Heart right ventricle (tissue), 16 donors: Measurements from ENCODE around the gene PLXDC2. TPM values are rescaled to one million over a fixed set of nuclear protein-coding genes. Genes with fewer than 3 reads are reported as not detected.

Experiments used
- ATAC-seq, 8 donors: fragments of 200-7000 bp; cut with Tn5 transposase; one replicate each; pipeline ENCODE4 v1.9.1; 2020; ENCODE audit warnings: mild to moderate bottlenecking in 8 of 8, moderate library complexity in 8 of 8, moderate number of reproducible peaks in 1 of 8
- DNase-seq, 2 donors: peaks; one replicate each; pipeline ENCODE4 v3.0.0-alpha.2; 2020
- H3K27ac ChIP-seq, 10 donors: fragments of 200-600 bp; sonication (generic) in 2 of 10; one replicate each; pipeline versions ENCODE4 v1.5.0 to v1.8.0; 2020 to 2022; ENCODE audit warnings: mild to moderate bottlenecking in 3 of 10
- H3K27me3 ChIP-seq, 7 donors: fragments of 200-600 bp; one replicate each; pipeline ENCODE4 v1.8.0; 2021 to 2022; ENCODE audit warnings: mild to moderate bottlenecking in 2 of 7
- H3K36me3 ChIP-seq, 9 donors: fragments of 200-600 bp; sonication (generic) in 1 of 9; one replicate each; pipeline versions ENCODE4 v1.5.0 to v1.8.0; 2020 to 2022; ENCODE audit warnings: mild to moderate bottlenecking in 2 of 9
- H3K4me1 ChIP-seq, 9 donors: fragments of 200-600 bp; sonication (generic) in 1 of 9; one replicate each; pipeline versions ENCODE4 v1.5.0 to v1.8.0; 2020 to 2022; ENCODE audit warnings: mild to moderate bottlenecking in 4 of 9
- H3K4me3 ChIP-seq, 10 donors: fragments of 200-600 bp; sonication (generic) in 2 of 10; one replicate each; pipeline versions ENCODE4 v1.5.0 to v1.8.0; 2020 to 2022; ENCODE audit warnings: mild to moderate bottlenecking in 7 of 10, moderate library complexity in 2 of 10
- H3K9me3 ChIP-seq, 11 donors: fragments of 200-600 bp in 10 of 11; sonication (generic) in 2 of 11; one replicate each; pipeline versions ENCODE4 v1.5.0 to v1.8.0; 2013 to 2022; ENCODE audit warnings: mild to moderate bottlenecking in 2 of 11, control low read depth in 1 of 11, moderate library complexity in 1 of 11
- WGBS, 2 donors: extraction: QIAGEN DNeasy Blood & Tissue Kit; methylation state at CpG; one replicate each; pipeline ENCODE4 v1.1.7; 2013; ENCODE audit warnings: inconsistent platforms in 1 of 2; 5-methylcytosine and 5-hydroxymethylcytosine counted together
- intact Hi-C, 10 donors: fragments of 100-400 bp; cut with DNase I; formaldehyde crosslinking; loops; one replicate each; pipeline versions ENCODE4 v1.11.1 to v1.14.2; 2022
- polyA plus RNA-seq, 2 donors: library from polyadenylated mRNA; stranded (reverse); fragments of 200-250 nt; gene quantifications; one replicate each; pipeline ENCODE4 v1.2.3, GENCODE V29; 2013
- total RNA-seq, 10 donors: library from RNA; stranded (reverse); fragmentation: NEBNext Ultra II Directional in 3 of 10; extraction: Animal tissue kit (Norgen Biotek cat#: 25700) in 3 of 10; gene quantifications; one replicate each; pipeline versions ENCODE4 v1.2.1 to v1.2.4, GENCODE V29; 2021 to 2023
- TF ChIP-seq, protein P1 (sequence below), 9 donors: fragments of 200-600 bp; sonication (generic) in 2 of 9; IDR thresholded peaks; one replicate each; pipeline versions ENCODE4 v1.5.0 to v1.8.0; 2021 to 2022; ENCODE audit warnings: antibody characterized with exemption in 9 of 9, mild to moderate bottlenecking in 5 of 9, moderate library complexity in 1 of 9
- donor health status: Arrhythmogenic right ventricular cardiomyopathy.
- donor health status: ischemic (EF 13 %, LVEDD 7.1; RV severe dilation, severe dysfunction).
- donor health status: healthy with polysubstance abuse.
- donor health status: DM: no; HTN: yes; CAD: no.
- donor health status: DM: no; HTN: no; CAD: no.
- donor health status: ischemic (EF 25% LVEDD 6.9; RV normal size, moderate dysfunction).
- donor health status: ischemic (EF 25% LVEDD 5.7; RV mildly dilated, moderate dysfunction).
- donor health status: healthy.
- donor health status: DM: yes; HTN: yes; CAD: no.
- donor health status: Ischemic cardiomyopathy.
- donor health status: ischemic (EF 35%, LVEDD 5.7; RV mildly dilated, moderate dysfunction).
- donor health status: nonischemic (EF 11% LVEDD 7.7; RV severe dilation, severe dysfunction).
- donor health status: DM: yes; HTN: yes; CAD: no.
- donor health status: PGD.
- donor health status: ischemic (EF 29% LVEDD 5.4; RV normal size, mild dysfunction).
- donor health status: nonischemic (EF 23%, LVEDD 6.1; RV moderate dilation, normal function).

Gene PLXDC2
- total and polyA plus RNA-seq, 12 donors, result 4.6 to 26.8 (median 16.9) TPM

DNA sequence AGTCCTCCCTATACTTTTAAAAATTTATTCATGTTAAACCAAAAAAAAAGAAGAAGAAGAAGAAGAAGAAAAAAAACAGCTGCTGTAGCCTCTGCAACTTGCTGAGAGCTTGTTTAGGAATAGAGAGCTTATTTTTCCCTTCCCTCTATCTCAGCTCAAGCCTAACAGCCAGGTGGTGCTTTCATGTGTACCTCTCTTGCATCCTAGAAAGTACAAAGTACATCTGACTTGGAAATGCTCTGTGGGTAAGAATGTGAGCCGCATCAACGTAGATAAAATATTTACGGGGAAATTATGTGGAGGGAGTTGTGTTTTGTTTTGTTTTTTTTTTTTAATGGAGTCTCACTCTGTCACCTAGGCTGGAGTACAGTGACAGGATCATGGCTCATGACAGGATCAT lies 99.6 kb downstream of the PLXDC2 start:
- WGBS, 2 donors, result 88 to 100% methylated on average over 3 of the region's 3 CpGs
- intact Hi-C loops, result no loop called here
- TF ChIP-seq, protein P1, sequence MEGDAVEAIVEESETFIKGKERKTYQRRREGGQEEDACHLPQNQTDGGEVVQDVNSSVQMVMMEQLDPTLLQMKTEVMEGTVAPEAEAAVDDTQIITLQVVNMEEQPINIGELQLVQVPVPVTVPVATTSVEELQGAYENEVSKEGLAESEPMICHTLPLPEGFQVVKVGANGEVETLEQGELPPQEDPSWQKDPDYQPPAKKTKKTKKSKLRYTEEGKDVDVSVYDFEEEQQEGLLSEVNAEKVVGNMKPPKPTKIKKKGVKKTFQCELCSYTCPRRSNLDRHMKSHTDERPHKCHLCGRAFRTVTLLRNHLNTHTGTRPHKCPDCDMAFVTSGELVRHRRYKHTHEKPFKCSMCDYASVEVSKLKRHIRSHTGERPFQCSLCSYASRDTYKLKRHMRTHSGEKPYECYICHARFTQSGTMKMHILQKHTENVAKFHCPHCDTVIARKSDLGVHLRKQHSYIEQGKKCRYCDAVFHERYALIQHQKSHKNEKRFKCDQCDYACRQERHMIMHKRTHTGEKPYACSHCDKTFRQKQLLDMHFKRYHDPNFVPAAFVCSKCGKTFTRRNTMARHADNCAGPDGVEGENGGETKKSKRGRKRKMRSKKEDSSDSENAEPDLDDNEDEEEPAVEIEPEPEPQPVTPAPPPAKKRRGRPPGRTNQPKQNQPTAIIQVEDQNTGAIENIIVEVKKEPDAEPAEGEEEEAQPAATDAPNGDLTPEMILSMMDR (IDR thresholded peaks at IDR 0.05), result no peak
- no peaks in the 10 kb centered on the region for H3K36me3 ChIP-seq
- H3K27me3 ChIP-seq, result no peaks in the 10 kb centered on the region
- peaks cover 10 to 50% (median 21%) of the 10 kb centered on the region in 9 donors for H3K4me1 ChIP-seq
- DNase-seq (no peak), ATAC-seq (no peak)
- no peak overlapping the region for H3K4me3 ChIP-seq
- H3K9me3 ChIP-seq, result peaks cover 0 to 16% (median 5%) of the 10 kb centered on the region in 11 donors
- no peak overlapping the region for H3K27ac ChIP-seq

DNA sequence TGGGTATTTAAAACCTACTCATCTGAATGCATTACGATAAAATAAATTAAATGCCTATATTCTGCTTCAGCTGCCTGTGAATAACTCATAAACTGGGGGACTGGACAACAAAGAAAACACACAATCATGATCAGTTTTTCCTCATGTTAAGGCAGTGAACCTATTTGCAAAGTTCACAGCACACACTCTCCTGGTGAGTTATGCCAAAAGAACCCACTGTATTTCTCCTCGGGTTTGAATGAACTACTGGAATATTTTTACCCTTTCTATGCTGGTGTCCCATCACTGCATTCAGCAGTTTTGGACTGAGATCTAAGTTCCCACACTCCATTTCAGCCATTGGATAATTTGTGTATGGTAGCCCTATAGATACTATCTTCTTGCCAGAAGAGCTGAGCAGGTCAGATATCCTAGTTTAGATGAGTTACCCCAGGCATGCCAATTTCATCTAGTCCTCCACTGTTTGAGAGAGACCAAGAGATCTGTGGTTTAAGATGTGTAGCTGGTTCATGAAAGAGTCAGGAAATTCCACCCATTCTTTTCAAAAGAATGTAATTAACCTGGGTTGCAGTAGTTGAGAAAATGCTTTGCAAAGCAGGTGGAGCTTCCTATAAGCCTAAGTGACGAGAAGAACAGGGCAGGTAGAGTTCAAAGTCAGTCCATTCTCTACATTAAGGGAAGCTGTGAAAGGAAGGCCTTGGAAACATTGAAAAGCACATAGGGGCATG lies 101.7 kb downstream of the PLXDC2 start:
- DNase-seq (no peak), ATAC-seq (no peak)
- peaks cover 0 to 16% (median 5%) of the 10 kb centered on the region in 11 donors for H3K9me3 ChIP-seq
- H3K4me1 ChIP-seq, result peaks cover 16 to 59% (median 34%) of the 10 kb centered on the region in 9 donors
- H3K27me3 ChIP-seq, result no peaks in the 10 kb centered on the region
- intact Hi-C loops, result no loop called here
- WGBS, 2 donors, result 64 to 67% methylated on average over 3 of the region's 3 CpGs
- TF ChIP-seq, protein P1 (IDR thresholded peaks at IDR 0.05), result no peak
- H3K4me3 ChIP-seq, result no peak overlapping the region
- H3K27ac ChIP-seq, result no peak overlapping the region
- H3K36me3 ChIP-seq, result no peaks in the 10 kb centered on the region

DNA sequence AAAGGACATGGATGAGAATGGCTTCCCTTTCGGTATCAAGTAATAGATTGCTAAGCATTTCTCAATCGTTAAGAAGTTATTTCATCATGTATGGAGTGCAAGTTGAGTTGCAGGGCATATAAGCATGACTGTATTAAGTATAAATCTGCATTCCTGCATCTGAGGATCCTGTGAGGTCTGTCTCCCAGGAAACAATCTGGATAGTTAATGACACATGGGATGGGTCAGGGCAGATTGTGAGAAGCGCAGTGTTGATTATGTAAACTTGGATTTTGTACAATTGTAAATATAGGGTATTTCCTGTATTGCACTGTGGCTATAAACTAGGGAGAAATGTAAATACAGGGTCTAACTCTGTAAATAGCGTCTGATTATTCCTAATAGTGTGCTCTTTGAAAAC lies 102.6 kb downstream of the PLXDC2 start:
- WGBS, 2 donors, result 52 to 61% methylated on average over 4 of the region's 4 CpGs
- H3K27me3 ChIP-seq, result no peaks in the 10 kb centered on the region
- intact Hi-C loops, result no loop called here

DNA sequence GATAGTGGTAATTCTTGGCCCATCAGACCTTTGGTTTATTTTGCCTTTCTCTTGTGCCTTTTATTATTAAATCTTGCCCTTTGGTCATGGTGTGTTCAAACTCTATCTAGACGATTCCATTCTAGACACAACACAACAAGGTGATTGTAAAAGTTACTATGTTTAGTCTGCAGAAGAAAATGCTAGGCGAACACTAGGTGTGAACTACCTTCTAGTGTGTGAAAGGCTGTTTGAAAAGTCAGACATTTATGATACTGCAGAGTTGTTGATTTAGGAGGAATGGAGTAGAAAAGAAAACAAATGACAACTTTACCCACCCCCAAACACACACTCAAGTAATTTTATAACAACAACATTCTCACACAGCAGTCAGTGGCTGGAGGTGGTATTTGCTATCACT lies 103.4 kb downstream of the PLXDC2 start:
- 43 to 67% methylated on average over 2 of the region's 2 CpGs for WGBS, 2 donors
- Histone ChIP-seq H3K9me3 (peaks cover 0 to 11% (median 2%) of the 10 kb centered on the region in 11 donors), H3K4me3 (no peak overlapping the region), H3K4me1 (peaks cover 16 to 62% (median 38%) of the 10 kb centered on the region in 9 donors), H3K36me3 (no peaks in the 10 kb centered on the region), H3K27me3 (no peaks in the 10 kb centered on the region), H3K27ac (peak overlapping the region in 1 of 10 donors; percentile 83)
- intact Hi-C loops, result no loop called here
- TF ChIP-seq, protein P1 (IDR thresholded peaks at IDR 0.05), result no peak
- ATAC-seq (no peak), DNase-seq (no peak)

More for the DNA sequence above, 102.6 kb downstream of the PLXDC2 start:
- TF ChIP-seq, protein P1 (IDR thresholded peaks at IDR 0.05), result no peak
- Histone ChIP-seq H3K36me3 (no peaks in the 10 kb centered on the region), H3K27ac (no peak overlapping the region), H3K4me1 (peaks cover 16 to 61% (median 38%) of the 10 kb centered on the region in 9 donors), H3K9me3 (peaks cover 0 to 16% (median 5%) of the 10 kb centered on the region in 11 donors), H3K4me3 (no peak overlapping the region)
- no peak for ATAC-seq
- no peak for DNase-seq
